ENCODE measurements around the gene FDX2.
"Not testable (repeated sequence)": the region's sequence is repeated elsewhere in the genome, so short reads cannot be mapped to it uniquely, and the experiment has no call there.

FDX2 gene

DNA sequence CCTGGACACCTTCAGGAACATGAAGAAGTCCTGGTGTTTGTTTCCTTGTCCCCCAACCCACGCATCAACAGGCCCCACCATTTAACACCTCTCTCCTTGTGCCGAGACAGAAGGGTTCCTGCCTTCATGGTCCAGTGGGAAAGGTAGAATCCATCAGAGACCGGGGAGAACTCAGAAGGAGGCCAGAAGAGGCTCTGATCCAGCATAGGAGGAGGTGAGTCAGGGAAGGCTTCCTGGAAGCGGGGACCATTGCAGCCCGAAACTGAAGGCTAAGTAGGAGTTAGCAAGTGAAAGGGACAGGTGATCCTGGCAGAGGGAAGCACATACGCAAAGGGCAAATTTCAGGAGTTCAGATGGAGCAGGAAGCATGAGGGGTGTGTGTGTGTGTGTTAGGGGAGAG is 23.1 kb upstream of the FDX2 start:
- H3K4me1 Mint-ChIP-seq (ENCODE audit: low read depth) = peaks cover 22% of the 10 kb centered on the region
- peaks cover 11% of the 10 kb centered on the region for H3K36me3 Mint-ChIP-seq (ENCODE audit: low read depth)
- H3K27ac Mint-ChIP-seq = peak overlapping the region; percentile 83
- H3K4me3 Mint-ChIP-seq = peak overlapping the region; percentile 95
- H3K27me3 Mint-ChIP-seq (ENCODE audit: low read depth) = no peaks in the 10 kb centered on the region
- no peaks in the 10 kb centered on the region for H3K9me3 Mint-ChIP-seq

DNA sequence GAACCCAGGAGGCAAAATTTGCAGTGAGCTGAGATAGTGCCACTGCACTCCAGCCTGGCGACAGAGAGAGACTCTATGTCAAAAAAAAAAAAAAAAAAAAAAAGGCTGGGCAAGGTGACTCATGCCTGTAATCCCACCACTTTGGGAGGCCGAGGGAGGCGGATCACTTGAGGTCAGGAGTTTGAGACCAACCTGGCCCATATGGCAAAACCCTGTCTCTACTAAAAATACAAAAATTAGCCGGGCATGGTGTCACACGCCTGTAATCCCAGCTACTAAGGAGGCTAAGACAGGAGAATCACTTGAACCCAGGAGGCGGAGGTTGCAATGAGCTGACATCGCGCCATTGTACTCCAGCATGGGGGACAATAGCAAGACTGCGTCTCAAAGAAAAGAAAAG is 20.9 kb upstream of the FDX2 start:
- not testable (repeated sequence) for H3K4me3 Mint-ChIP-seq; H3K27ac Mint-ChIP-seq; H3K9me3 Mint-ChIP-seq; H3K27me3 Mint-ChIP-seq (ENCODE audit: low read depth)
- Mint-ChIP-seq H3K4me1 (ENCODE audit: low read depth) (peaks cover 37% of the 10 kb centered on the region), H3K36me3 (ENCODE audit: low read depth) (peaks cover 20% of the 10 kb centered on the region)

DNA sequence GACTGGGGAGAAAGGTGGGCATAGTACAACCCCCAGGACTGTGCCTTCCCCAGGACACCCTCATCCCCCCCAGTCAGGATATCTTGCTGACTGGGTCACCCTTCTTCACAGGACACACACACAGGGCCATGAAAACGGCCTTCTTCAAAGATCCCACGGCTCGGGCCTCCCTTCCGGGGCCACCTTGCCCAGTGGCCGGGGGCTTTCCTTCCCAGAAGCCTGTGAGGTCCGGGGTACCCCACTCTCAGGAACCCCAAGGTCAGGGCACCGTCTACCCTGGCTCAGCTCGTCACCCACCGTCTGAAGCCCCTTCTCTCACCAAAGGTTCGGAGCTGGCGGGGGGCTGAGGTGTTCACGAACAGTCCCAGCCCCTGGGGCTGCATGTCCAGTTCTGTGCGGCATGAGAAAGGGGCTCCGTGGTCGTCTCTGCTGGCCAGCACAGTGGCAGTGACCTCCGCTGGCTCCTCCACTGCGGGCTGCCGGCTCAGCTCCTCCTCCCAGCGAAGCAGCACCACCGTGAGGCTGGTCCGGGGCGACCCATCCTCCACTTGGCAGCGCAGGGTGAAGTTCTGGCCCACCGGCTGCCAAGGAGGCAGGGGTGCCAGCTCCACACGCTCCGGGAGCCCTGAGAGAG is 19.7 kb upstream of the FDX2 start:
- H3K27ac Mint-ChIP-seq = no peak overlapping the region
- peaks cover 34% of the 10 kb centered on the region for H3K4me1 Mint-ChIP-seq (ENCODE audit: low read depth)
- no peaks in the 10 kb centered on the region for H3K9me3 Mint-ChIP-seq
- peaks cover 20% of the 10 kb centered on the region for H3K36me3 Mint-ChIP-seq (ENCODE audit: low read depth)
- no peaks in the 10 kb centered on the region for H3K27me3 Mint-ChIP-seq (ENCODE audit: low read depth)
- H3K4me3 Mint-ChIP-seq = no peak overlapping the region

DNA sequence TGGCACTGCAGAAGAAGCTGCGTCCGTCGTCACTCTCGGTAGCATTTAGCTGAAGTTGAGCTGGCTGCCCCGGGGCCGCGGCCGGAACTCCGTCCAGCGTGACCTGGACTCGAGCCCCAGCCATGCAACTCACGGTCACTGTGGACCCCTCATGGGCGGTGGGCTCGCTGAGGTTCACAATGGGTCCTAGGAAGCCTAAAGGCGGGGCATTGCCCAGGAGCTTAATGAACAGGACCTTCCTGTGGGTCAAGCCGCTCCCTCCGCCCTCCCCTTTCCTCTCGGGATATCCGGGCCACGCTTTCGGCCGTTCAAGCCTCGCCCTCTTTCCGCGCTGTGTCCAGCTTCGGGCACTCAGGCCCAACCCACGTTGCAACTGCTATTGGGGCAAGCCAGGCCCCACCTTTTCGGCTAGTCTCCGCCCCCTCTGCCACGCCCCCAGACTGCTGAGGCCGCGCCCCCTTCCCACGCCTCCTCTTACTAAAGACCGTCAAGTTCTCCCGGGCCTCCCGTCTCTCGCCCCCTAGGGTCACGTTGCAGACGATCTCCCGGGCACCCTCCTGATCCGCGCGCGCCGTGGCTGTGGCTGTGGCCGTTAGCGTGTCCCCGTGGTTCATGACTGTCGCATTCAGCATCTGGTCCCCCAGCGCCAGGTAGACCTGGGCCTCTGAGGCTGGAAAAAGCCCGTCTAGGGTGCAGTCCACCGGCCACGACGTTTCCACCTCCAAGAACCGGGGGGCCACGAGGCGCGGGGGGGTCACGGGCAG is 19.0 kb upstream of the FDX2 start:
- no peak overlapping the region for H3K4me3 Mint-ChIP-seq

DNA sequence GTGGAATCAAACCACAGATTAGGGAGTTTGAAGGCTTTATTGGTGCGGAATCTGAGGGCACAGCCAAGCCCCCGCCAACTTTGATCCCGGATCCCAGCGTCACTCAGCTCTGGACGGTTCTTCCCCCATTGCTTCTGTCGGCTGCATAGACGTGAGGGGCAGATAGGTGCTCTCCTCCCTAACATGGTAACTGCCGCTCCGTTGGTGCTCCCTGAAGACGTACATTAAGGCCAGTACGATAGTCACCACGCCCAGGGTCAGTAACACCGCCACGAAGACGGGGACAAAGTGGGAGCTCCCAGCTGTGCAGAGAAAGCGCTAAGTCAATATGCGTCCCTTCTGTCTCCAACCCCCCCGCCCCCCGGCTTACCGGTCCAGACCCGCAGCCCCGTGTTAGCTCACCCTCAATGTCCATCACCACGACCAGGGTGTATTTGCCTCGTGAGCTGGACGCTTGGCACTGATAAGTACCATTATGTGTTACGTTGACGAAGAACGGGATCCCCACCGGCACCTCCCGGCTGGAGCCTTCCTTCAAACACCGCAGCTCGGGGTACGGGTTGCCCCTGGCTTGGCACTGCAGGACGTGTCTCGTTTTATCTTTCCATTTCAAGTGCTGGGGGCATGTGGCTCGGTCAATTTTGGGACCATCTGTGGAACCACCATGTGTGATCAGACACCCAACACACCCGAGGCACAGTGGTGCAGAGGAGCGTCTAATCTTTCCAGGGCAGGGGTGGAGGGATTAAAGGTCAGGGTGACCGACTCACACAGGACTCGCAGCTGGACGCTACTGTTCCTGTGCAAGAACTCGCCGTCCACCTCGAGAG is 18.2 kb upstream of the FDX2 start:
- Mint-ChIP-seq H3K27me3 (ENCODE audit: low read depth) (no peaks in the 10 kb centered on the region), H3K4me1 (ENCODE audit: low read depth) (peaks cover 25% of the 10 kb centered on the region), H3K27ac (peak overlapping the region; percentile 95)

More for the DNA sequence above, 19.0 kb upstream of the FDX2 start:
- Mint-ChIP-seq H3K27ac (no peak overlapping the region), H3K4me1 (ENCODE audit: low read depth) (peaks cover 31% of the 10 kb centered on the region), H3K9me3 (no peaks in the 10 kb centered on the region), H3K27me3 (ENCODE audit: low read depth) (no peaks in the 10 kb centered on the region), H3K36me3 (ENCODE audit: low read depth) (peaks cover 21% of the 10 kb centered on the region)

DNA sequence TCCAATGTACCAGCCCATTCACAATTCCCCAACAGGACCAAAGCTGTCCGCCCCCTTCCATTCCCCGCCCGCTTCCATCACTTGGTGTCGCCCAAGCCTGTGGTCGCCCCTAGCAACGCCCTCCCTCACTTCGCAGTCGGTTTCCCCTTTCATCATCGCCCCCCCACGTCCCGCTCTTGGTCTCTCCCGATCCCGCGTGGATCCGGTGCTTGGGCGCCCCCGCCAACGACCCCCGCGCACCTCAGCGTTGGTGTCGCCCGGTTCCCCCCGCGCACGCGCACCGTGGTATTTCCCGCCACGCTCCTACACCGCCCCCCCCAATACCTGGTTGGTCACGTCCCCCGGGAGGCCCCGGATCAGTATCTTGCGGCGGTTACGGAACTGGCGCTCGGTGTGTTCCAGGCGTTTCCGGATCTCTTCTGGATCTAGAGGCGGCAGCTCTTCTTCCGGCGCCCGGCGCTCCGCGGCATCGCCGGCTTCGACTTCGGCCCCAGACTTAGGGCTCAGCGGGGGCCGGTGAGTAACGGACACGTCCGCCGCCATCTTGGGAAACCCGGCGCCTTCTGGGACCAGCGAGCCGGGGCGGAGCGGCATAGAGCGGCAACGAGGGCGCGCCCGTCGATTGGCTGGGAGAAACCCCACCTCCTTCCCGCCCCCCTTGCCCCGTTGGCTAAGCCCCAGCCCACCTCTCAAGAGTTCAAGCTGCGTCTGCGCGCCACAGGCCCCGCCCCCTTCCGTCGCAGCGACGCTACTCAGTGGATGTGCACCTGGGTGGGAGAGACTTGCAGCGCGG is 17.3 kb upstream of the FDX2 start, which contains the start of gene RAVER1:
TSS of gene RAVER1 (minus strand) at position 565 of the 793 bp plus-strand sequence. CDS start at position 543, 22 bp downstream.
- H3K36me3 Mint-ChIP-seq (ENCODE audit: low read depth) = peaks cover 24% of the 10 kb centered on the region
- no peaks in the 10 kb centered on the region for H3K27me3 Mint-ChIP-seq (ENCODE audit: low read depth)
- H3K4me1 Mint-ChIP-seq (ENCODE audit: low read depth) = peaks cover 17% of the 10 kb centered on the region

More for the DNA sequence above, 18.2 kb upstream of the FDX2 start:
- no peaks in the 10 kb centered on the region for H3K9me3 Mint-ChIP-seq
- peak overlapping the region; percentile 94 for H3K4me3 Mint-ChIP-seq
- H3K36me3 Mint-ChIP-seq (ENCODE audit: low read depth) = peaks cover 24% of the 10 kb centered on the region

DNA sequence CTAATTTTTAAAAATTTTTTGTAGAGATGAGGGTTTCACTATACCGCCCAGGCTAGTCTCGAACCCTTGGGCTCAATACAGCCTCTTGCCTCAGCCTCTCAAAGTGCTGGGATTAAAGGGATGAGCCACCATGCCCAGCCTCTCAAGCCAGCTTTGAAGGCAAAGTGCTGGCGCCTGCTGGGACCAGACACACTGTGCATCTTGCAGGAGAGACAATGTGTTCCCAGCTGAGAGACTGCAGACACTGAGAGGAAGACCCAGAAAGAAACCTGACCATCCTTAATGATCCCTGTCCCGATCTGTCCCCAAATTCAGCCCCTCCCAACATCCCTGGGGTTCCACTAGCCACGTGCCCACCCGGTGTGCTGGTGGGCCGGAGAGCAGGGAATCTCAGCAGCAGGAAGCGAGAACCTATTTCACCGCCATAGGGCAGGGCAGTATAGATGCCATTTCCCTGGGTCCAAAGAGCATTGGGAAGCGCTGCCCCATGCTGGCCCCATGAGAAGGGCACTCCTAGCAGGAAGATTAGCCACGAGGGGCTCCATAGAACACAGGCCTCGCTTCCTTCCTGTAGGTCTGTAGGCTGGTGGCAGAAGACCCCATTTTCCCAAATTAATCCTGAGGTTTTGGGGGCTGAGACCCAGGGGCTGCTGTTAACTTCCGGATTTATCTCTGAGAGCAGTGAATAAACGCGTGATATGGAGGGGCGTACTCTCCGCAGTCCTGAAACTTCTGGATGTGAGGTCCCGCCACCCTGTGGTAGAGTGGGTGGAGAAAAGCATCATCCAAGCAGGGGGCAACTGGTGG is 16.5 kb upstream of the FDX2 start:
- Mint-ChIP-seq H3K4me3 (peak overlapping the region; percentile 94), H3K36me3 (ENCODE audit: low read depth) (peaks cover 24% of the 10 kb centered on the region), H3K9me3 (no peaks in the 10 kb centered on the region), H3K27me3 (ENCODE audit: low read depth) (no peaks in the 10 kb centered on the region), H3K4me1 (ENCODE audit: low read depth) (peaks cover 17% of the 10 kb centered on the region), H3K27ac (peak overlapping the region; percentile 95)

More for the DNA sequence above, 17.3 kb upstream of the FDX2 start, which contains the start of gene RAVER1:
- no peaks in the 10 kb centered on the region for H3K9me3 Mint-ChIP-seq
- H3K27ac Mint-ChIP-seq = peak within 1 kb of the TSS; percentile 95
- peak within 1 kb of the TSS; percentile 94 for H3K4me3 Mint-ChIP-seq

DNA sequence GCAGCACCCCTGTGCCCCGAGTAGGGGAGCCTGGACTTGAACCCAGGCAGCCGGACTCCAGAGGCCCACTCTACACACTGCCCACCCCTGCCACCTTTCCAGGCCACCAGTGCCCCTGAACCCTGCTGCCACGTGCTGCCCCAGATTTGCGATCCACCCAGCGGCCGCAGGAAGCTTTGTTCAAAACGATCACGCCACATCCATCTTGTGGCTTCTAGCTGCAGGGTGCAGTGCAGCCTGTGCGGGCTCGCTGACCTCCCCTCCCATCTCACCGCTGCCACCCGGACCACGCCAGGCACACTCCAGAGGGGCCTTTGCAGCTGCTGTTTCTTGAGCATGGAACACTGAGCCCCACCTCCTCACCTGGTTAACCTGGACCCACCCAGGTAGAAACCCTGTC is 13.7 kb upstream of the FDX2 start:
- Mint-ChIP-seq H3K27me3 (ENCODE audit: low read depth) (no peaks in the 10 kb centered on the region), H3K9me3 (no peaks in the 10 kb centered on the region), H3K4me1 (ENCODE audit: low read depth) (peaks cover 17% of the 10 kb centered on the region), H3K36me3 (ENCODE audit: low read depth) (peaks cover 15% of the 10 kb centered on the region), H3K4me3 (no peak overlapping the region), H3K27ac (no peak overlapping the region)

DNA sequence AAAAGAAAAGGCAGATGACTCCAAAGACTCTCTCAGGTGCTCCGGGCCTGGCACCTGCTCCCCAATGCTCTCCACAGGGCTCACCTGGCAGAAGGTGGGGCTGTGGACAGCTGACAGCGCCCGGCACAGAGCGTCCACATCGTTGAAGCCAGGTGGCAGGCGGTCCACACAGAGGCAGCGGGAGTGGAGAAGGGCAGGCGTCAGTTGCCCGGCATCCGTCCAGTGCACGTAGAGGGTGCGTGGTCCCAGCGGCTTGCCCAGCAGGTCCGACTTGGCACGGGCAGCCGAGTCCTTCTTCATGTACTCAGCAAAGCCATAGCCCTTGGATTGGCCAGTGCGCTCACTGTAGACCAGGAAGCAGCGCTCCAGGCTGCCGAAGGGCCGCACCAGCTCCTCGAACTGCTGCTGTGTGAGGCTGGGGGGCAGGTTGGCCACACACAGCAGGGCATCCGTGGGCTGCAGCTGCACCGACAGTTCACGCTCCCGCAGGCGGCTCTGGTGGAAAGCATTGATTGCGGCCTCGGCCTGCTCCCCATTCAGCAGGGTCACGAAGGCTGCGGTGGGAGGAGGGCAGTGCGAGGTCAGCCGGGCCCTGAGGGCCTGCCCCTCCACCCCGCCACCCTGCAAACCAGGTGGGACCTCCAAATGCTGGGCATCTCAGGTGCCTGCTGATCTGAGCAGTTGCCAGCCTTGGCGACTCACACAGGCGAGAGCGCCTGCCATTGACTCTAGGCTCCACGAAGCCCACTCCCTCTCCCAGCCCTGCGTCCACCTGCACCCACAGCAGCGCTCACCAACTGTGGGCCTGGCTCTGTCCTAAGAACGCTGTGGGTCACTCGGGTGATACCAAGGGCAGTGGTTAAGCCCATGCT is 13.0 kb upstream of the FDX2 start:
- Mint-ChIP-seq H3K36me3 (ENCODE audit: low read depth) (peaks cover 12% of the 10 kb centered on the region), H3K27me3 (ENCODE audit: low read depth) (no peaks in the 10 kb centered on the region), H3K4me1 (ENCODE audit: low read depth) (peaks cover 14% of the 10 kb centered on the region), H3K4me3 (no peak overlapping the region), H3K9me3 (no peaks in the 10 kb centered on the region), H3K27ac (no peak overlapping the region)

DNA sequence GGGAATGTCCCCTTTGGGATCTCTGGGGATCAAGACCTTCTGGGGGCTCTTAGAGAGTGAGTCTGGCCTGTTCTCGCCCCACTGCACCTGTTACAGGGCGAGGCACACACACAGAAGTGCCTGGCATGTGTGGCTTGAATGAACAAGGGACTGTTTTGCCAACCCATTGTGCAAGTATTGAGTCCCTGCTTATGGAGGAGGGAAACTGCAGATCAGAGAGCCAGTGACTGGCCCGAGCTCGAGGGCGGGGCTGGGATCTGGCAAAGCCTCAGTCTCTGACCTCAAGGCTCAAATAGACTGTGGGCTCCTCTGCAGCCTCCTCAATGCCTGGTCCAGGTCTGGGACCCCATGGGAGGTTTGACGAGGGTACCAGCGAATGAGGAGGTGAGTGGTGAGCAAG is 12.0 kb upstream of the FDX2 start:
- H3K4me3 Mint-ChIP-seq = no peak overlapping the region
- no peaks in the 10 kb centered on the region for H3K27me3 Mint-ChIP-seq (ENCODE audit: low read depth)
- no peak overlapping the region for H3K27ac Mint-ChIP-seq
- peaks cover 8% of the 10 kb centered on the region for H3K36me3 Mint-ChIP-seq (ENCODE audit: low read depth)
- H3K9me3 Mint-ChIP-seq = no peaks in the 10 kb centered on the region
- peaks cover 8% of the 10 kb centered on the region for H3K4me1 Mint-ChIP-seq (ENCODE audit: low read depth)

DNA sequence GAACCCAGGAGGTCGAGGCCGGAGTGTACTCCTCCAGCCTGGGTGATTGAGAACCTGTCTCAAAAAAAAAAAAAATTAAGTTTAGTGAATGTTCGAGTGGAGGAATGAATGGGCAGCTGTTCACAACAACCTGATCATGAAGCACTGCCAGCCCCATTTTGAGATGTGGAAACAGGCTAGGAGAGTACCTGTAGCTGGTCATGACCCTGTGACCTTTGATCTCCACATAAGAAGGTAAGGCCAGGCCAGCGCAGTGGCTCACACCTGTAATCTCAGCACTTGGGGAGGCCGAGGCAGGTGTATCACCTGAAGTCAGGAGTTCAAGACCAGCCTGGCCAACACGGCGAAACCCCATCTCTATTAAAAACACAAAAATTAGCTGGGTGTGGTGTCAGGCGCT is 9.9 kb upstream of the FDX2 start:
- Mint-ChIP-seq H3K4me1 (ENCODE audit: low read depth) (no peaks in the 10 kb centered on the region), H3K27me3 (ENCODE audit: low read depth) (no peaks in the 10 kb centered on the region), H3K4me3 (no peak overlapping the region), H3K36me3 (ENCODE audit: low read depth) (peaks cover 9% of the 10 kb centered on the region), H3K9me3 (no peaks in the 10 kb centered on the region), H3K27ac (no peak overlapping the region)

DNA sequence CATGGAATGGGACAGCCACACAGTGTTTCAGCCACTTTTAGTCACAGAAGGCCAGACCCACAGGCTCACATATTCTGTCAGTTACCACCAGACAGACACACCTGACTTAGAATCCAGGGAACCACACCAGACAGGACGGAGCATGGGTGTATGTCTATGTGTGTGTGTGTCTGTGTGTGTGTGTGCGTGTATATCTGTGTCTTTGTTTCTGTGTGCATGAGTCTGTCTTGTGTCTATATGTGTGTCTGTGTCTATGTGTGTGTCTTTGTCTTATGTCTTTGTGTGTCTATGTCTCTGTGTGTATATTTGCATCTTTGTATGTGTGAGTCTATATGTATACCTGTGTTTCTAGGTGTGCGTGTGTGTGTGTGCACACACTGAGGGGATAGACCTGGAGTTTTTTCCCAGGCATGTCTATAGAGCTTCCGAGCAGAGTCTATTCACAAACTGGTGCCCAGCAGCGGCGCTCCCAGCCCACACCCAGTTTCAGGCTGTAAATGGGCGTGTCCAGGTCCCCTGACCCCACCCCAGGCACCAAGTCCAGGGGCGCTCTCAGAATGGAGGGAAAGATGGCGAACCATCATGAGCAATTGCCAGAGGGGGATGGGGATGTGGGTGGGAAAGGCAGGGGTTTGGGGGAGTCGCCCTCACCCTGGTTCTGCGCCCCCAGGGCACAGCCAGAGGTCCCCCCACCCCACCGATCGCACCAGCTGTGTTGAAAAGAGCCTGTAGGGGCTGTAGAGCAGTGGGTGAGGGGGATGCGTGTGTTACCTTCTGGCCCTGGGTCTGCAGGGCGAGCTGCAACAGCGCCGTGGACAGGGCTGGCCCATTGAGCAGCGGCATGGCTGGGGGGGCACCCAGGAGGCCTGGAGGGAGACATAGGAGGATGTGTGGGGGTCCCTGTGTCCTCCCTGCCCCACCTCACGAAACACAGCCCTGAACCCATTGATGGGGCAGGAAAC is 6.3 kb upstream of the FDX2 start:
- no peak overlapping the region for H3K27ac Mint-ChIP-seq
- peaks cover 12% of the 10 kb centered on the region for H3K36me3 Mint-ChIP-seq (ENCODE audit: low read depth)
- H3K27me3 Mint-ChIP-seq (ENCODE audit: low read depth) = no peaks in the 10 kb centered on the region
- no peaks in the 10 kb centered on the region for H3K4me1 Mint-ChIP-seq (ENCODE audit: low read depth)
- H3K9me3 Mint-ChIP-seq = no peaks in the 10 kb centered on the region
- H3K4me3 Mint-ChIP-seq = no peak overlapping the region
